Measurements from ENCODE around the gene MCM9.
"Not testable (repeated sequence)": the region's sequence is repeated elsewhere in the genome, so short reads cannot be mapped to it uniquely, and the experiment has no call there.

MCM9 gene

GRCh38 chr6:118875672-118876071 lies 59.3 kb downstream of the MCM9 start:
- TF ChIP-seq CTCF (IDR thresholded peaks at IDR 0.05; ENCODE audit: extremely low read depth, missing control alignments): no peak
- no peak for DNase-seq (ENCODE audit: low spot score)

- no peak for TF ChIP-seq CTCF (IDR thresholded peaks at IDR 0.05; ENCODE audit: extremely low read depth, missing control alignments)
- DNase-seq (ENCODE audit: low spot score): no peak
These were observed 61.7 kb downstream of the MCM9 start for GRCh38 chr6:118873239-118873638.

DNA sequence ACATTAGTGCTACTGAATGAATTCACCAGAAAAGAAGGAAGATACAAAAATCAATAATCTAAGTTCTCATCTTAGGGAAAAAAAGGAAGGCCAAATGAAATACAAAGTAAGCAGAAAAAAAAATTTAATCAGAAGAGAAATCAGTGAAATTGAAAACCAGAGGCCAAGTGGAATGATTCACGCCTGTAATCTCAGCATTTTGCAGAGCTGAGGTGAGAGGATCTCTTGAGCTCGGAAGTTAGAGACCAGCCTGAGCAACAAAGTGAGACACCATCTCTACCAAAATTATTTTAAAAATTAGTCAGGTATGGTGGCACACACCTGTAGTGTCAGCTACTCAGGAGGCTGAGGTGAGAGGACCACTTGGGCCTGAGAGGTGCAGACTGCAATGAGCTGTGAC lies 62.2 kb downstream of the MCM9 start:
- TF ChIP-seq CTCF (IDR thresholded peaks at IDR 0.05; ENCODE audit: extremely low read depth, missing control alignments): no peak
- no peak for DNase-seq (ENCODE audit: low spot score)

DNA sequence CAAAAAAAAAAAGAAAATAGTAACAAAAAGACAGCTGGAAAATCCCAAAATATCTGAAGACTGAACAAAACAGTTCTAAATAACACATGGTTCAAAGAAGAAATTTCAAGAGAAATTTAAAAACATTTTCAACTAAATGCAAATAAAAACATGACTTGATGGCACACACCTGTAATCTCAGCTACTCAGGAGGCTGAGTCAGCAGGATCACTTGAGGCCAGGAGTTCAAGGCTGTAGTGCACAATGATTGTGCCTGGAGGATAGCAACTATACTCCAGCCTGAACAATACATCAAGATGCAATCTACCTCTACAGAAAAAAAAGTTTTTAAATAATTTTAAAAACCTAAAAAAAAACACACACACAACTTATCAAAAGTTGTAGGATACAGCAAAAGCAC lies 62.6 kb downstream of the MCM9 start:
- no peak for TF ChIP-seq CTCF (IDR thresholded peaks at IDR 0.05; ENCODE audit: extremely low read depth, missing control alignments)

GRCh38 chr6:118871331-118871730 lies 63.6 kb downstream of the MCM9 start:
- no peak for DNase-seq (ENCODE audit: low spot score)
- TF ChIP-seq CTCF (IDR thresholded peaks at IDR 0.05; ENCODE audit: extremely low read depth, missing control alignments): no peak

More for the DNA sequence above, 62.6 kb downstream of the MCM9 start:
- no peak for DNase-seq (ENCODE audit: low spot score)

GRCh38 chr6:118869894-118870589 lies 64.9 kb downstream of the MCM9 start:
- DNase-seq (ENCODE audit: low spot score): no peak

DNA sequence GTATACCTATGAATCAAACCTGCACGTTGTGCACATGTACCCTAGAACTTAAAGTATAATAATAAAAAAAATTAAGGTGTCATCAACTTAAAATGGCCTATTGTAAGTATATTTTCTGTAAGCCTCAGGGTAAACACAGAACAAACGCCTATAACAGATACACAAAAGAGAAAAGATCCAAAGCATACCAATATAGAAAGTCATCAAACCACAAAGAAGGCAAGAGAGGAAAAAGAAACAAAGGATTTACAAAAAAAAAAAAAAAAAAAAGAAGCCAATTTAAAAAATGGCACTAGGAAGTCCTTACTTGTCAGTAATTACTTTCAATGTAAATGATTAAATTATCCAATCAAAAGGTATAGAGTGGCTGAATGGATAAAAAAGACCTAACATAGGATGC lies 65.6 kb downstream of the MCM9 start:
- DNase-seq (ENCODE audit: low spot score): no peak
- TF ChIP-seq CTCF (IDR thresholded peaks at IDR 0.05; ENCODE audit: extremely low read depth, missing control alignments): no peak

More at GRCh38 chr6:118869894-118870589, 64.9 kb downstream of the MCM9 start:
- no peak for TF ChIP-seq CTCF (IDR thresholded peaks at IDR 0.05; ENCODE audit: extremely low read depth, missing control alignments)

DNA sequence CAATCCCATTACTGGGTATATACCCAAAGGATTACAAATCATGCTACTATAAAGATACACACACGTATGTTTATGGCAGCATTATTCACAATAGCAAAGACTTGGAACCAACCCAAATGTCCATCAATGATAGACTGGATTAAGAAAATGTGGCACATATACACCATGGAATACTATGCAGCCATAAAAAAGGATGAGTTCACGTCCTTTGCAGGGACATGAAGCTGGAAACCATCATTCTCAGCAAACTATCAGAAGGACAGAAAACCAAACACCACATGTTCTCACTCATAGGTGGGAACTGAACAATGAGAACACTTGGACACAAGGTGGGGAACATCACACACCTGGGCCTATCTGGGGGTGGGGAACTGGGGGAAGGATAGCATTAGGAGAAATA lies 66.1 kb downstream of the MCM9 start:
- not testable (repeated sequence) for DNase-seq (ENCODE audit: low spot score)
